GM21529 (cell line): ENCODE measurements around the gene LHB.
"Not testable (repeated sequence)": the region's sequence is repeated elsewhere in the genome, so short reads cannot be mapped to it uniquely, and the experiment has no call there.

Experiments used
- ATAC-seq: cut with Tn5 transposase; IDR thresholded peaks from one replicate; pipeline ENCODE4 v1.9.1; 2021; ENCODE audit not compliant: unreplicated experiment

The LHB gene

DNA sequence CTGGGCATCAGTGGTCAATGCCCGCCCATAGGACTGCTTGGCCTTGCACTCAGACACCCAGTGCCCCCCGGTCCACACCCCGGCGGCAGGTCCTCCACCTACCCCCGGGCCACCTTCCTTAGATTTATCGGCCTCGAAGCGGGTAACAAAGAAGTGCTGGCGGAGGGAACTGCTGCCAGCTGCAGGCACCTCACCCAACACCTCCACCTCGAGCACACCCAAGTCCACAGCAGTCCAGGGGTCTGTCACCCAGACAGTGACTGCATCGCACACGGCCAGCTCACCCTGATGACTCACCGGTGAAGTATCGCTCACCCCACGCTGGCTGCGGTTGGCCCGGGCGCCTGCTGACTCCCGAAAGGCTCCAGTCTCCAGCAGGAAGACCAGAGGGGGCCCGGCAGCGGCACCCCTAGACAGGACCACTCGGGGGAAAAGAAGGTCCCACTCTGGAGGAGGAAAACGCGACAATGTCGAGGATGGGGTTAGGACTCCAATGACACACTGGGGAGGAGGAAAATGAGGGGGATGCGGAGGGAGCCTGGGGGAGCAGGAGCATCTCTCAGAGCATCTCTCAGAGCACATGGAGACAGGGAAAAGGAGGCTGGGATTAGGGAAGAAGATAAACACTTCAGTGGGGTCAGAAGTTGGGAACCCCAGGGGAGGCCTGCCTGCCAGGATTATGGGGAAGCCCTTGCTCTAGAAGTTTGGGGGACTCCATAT is 21.8 kb upstream of the LHB start:
- ATAC-seq, result not testable (repeated sequence)

DNA sequence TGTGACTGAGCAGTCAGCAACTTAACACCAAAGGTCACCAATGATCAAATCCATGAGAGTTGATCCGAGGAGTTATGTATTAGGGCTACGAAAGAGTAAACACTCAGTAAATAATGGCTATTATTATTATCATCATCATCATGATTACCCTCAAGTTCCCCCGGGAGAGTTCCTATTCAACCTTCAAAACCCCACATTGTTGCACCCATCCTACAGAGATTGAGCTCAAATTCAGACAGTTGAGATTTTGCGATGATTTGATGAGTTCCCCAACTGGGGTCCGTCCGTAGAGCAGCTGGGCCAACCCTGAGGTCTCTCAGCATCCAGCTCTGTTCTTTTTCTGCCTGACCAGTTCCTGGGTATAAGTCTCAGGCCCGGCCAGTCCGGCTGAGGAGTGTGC is 21.2 kb upstream of the LHB start:
- ATAC-seq, result not testable (repeated sequence)

DNA sequence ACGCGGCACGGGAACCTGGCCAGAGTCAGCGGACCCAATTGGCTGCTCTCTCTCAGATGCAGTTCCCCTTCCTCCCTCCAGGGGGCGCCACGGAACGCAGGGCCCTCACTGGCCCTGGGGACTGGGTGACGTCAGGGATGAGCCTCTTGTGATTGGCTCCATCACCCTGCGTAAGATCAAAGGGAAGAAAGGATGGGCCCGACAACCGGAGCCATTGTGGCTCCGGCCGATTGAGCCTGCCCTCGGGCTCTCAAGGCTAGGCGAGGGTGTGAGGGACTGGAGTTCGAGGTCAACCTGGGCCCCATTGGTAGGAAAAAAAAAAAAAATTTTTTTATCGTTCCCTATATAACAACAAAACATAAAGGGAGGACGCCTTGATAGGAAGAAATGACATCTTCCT is 19.9 kb upstream of the LHB start, which contains the start of gene CGB1:
TSS of gene CGB1 (minus strand) at position 81 of the 400 bp plus-strand sequence. CDS start 184 bp downstream, outside the sequence.
- not testable (repeated sequence) for ATAC-seq

DNA sequence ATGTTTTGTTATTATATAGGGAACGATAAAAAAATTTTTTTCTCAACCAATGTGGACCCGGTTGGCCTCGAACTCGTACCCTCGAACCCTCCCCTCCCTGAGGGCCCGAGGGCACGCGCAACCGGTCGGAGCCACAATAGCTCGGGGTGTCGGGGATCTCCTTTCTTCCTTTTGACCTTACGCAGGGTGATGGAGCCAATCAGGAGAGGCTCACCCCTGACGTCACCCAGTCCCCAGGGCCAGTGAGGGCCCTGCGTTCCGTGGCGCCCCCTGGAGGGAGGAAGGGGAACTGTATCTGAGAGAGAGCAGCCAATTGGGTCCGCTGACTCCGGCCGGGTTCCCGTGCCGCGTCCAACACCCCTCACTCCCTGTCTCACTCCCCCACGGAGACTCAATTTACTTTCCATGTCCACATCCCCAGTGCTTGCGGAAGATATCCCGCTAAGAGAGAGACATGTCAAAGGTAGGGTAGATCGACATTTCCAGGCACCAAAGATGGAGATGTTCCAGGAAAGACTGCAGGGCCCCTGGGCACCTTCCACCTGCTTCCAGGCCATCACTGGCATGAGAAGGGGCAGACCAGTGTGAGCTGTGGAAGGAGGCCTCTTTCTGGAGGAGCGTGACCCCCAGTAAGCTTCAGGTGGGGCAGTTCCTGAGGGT is 14.9 kb upstream of the LHB start, which contains the start of gene CGB2:
TSS of gene CGB2 (plus strand) at position 249 of the 660 bp plus-strand sequence. CDS start at position 455, 206 bp downstream.
- ATAC-seq, result not testable (repeated sequence)

DNA sequence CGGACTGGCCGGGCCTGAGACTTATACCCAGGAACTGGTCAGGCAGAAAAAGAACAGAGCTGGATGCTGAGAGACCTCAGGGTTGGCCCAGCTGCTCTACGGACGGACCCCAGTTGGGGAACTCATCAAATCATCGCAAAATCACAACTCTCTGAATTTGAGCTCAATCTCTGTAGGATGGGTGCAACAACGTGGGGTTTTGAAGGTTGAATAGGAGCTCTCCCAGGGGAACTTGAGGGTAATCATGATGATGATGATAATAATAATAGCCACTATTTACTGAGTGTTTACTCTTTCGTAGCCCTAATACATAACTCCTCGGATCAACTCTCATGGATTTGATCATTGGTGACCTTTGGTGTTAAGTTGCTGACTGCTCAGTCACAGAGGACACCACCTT is 13.4 kb upstream of the LHB start:
- ATAC-seq, result not testable (repeated sequence)

DNA sequence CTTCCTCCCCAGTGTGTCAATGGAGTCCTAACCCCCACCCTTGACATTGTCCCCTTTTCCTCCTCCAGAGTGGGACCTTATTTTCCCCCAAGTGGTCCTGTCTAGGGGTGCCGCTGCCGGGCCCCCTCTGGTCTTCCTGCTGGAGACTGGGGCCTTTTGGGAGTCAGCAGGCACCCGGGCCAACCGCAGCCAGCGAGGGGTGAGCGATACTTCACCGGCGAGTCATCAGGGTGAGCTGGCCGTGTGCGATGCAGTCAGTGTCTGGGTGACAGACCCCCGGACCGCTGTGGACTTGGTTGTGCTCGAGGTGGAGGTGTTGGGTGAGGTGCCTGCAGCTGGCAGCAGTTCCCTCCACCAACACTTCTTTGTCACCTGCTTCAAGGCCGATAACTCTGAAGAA is 12.9 kb upstream of the LHB start:
- not testable (repeated sequence) for ATAC-seq

DNA sequence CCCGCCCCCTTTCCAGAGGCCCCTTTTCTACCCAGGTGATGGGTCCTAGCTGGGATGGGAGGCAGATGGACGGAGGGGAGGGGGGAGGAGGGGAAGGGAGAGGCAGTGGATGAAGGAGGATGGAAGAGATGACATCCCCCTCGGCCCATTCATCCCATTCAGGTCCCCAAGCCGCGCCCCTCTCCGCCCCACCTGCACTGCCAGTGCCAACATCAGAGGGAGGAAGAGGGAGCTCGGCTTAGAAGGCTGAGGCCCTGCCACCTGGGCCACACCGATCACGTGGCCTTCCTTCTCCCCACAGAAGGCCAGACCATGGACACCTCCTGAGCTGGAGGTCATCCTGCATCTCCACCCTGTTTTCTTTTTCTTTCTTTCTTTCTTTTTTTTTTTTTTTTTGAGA is 11.8 kb upstream of the LHB start:
- not testable (repeated sequence) for ATAC-seq

DNA sequence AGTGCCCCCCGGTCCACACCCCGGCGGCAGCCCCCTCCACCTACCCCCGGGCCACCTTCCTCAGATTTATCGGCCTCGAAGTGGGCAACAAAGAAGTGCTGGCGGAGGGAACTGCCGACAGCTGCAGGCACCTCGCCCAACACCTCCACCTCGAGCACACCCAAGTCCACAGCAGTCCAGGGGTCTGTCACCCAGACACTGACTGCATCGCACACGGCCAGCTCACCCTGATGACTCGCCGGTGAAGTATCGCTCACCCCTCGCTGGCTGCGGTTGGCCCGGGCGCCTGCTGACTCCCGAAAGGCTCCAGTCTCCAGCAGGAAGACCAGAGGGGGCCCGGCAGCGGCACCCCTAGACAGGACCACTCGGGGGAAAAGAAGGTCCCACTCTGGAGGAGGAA is 8.7 kb upstream of the LHB start:
- not testable (repeated sequence) for ATAC-seq

DNA sequence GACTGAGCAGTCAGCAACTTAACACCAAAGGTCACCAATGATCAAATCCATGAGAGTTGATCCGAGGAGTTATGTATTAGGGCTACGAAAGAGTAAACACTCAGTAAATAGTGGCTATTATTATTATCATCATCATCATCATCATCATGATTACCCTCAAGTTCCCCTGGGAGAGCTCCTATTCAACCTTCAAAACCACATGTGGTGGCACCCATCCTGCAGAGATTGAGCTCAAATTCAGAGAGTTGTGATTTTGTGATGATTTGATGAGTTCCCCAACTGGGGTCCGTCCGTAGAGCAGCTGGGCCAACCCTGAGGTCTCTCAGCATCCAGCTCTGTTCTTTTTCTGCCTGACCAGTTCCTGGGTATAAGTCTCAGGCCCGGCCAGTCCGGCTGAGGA is 8.2 kb upstream of the LHB start:
- not testable (repeated sequence) for ATAC-seq

DNA sequence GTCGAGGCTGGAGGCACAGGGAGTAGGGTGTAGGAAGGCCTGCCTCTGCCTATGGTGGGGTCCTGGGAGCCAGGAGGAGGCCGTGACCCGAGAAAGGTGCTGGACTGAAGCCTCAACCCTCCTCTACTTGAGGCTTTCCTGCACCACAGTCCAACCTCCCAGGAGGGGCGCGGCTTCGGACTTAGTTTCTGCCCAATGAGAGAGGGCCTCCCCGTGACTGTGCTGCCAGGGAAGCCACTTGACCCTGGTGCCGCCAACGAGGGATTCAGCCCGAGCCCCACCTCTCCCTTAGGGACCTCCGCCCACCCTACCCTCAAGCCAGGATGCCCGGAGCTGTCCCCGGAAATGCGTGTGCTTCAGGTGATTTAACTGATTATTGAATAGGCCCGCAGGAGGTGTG is 7.3 kb upstream of the LHB start, which contains the start of gene CGB3:
TSS of gene CGB3 (minus strand) at position 101 of the 400 bp plus-strand sequence. CDS start 362 bp downstream, outside the sequence.
- ATAC-seq, result not testable (repeated sequence)

DNA sequence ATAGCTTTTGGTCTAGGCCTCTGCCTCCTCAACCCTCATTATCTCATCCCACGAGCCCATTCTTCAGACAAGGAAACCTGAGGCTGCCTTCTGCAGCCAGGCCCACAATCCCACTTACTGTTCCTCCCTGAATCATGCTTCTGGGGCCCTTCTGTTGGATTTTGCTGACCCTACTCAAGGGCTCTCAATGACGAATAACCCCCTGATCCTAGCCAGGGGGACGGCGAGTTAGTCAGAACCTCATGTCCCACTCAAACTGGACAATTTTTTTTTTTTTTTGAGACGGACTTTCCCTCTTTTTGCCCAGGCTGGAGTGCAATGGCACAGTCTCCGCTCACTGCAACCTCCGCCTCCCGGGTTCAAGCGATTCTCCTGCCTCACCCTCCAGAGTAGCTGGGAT is 5.2 kb upstream of the LHB start:
- ATAC-seq, result no peak

DNA sequence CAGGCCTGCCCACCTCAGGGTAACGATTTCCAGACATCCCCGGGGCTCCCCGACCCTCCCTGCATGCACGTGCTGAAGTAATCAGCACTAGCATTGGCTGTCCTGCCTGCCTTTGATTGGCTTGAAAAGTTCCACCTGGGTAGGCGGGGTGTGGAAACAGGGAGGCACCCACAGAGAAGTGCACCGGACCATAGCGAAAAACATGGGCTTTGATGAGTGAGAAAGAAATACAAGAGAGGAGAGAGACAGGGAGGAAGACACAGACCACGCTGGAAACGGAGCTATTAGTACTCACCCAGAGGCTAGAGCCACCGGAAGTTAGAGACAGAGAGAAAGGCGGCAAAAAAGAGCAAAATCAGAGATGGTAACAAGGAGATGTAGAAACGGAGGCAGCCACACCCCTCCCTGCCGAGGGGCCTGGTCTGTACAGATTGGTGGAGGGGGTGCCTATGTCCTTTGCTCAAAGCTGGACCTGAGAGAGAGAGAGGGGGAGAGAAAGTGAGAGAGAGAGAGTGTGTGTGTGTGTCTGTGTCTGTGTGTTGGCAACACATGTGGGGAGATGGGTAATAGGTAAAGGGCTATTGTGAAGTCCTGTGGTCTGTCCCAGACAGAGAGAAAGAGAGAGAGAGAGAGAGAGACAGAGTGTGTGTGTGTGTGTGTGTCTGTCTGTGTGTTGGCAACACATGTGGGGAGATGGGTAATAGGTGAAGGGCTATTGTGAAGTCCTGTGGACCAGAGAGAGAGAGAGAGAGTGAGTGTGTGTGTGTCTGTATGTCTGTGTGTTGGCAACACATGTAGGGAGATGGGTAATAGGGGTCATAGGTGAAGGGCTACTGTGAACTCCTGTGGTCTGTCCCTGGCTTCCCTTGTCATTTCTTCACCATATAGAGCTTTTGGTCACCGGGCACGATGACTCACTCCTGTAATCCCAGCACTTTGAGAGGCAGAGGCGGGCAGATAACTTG is 4.3 kb upstream of the LHB start:
- ATAC-seq, result no peak

DNA sequence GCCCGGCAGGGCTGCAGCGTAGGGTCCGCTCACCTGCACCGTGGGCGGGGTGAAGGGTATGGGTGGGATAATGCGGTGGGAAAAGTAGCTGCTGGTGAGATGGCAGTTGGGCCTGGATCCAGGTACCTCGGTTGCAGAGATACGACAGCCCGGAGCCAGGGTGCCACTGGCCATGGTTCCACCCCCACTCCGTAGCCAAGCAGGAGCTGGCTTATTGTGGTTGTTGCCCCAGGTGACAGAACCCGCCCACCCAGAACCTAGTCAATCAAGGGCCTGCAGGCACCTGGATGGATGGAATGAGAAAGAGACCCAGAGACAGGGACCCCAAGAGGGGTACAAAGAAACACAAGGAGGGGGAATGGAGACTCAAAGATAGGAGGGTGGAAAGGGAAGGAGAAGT is 3.5 kb upstream of the LHB start:
- no peak for ATAC-seq

DNA sequence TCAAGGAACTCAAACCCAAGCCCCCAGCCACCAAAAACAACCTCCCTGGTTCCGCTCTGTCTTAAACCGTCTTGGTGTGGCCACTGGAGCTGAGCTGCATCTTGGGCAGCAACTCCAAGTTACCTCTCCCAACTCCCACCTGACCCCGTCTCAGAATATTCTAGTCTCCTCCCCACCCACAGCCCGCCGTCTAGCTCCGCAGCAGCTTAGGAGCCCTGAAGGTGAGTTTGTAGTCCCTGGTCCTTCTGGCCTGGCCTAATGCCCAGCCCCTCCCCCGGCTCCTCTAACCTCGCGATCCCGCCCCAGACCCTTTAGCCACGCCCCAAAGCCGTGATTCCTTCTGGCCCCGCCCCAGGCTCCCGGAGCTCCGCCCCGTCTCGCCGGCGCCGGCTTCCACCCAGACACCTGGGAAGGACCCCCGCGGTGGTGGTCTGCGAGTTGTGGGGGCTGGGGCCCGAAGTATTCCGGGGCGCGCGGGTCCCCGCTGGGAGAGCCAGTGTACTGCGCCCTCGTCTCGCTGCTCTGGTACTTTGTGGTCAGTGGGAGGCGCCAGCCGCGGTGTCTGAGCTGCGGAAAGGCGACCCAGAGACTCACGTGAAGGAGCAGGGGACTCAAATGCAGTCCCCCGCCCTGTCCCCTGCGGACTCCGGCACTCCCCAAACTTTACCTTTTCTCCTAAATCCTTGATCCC is 2.5 kb upstream of the LHB start:
- no peak for ATAC-seq

DNA sequence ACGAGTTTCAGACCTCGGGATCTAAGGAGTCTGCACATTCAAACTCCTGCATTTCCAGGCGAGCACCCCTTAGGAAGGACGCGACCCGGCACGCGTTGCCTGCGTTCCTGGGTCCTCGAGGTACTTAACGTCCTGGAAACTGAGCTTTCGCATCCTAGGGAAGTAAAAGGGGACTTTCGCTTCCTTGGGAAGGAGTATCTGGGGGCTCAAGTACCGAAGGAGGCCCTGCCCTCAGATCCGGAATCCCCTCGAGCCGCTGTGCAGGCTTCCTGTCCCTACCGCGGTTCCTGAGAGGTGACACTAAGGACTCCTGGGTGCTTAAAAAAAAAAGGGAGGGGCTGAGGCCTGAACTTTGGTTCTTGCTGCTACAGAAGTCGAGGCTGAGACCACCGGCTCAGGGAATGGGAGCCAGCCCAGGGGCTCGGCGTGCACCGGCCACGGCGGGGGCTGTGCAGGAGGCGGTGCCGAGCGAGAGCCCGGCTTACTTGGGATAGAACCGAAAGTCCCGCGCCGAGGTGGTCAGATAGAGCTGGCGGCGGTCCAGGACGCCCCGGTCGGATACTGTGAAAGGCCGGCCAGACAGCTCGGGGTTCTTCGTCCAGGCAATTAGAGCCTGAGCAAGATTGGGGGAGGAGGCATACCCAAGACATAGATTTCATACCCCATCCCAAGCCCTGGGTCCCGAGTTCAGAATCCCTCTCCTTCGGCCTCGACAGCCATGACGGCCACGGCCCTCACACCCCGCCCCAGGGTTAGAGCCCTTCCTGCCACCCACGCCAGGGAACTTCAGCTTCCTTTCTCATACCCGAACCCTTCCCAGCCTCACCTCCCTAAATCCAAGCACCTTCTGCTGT is 1.7 kb upstream of the LHB start:
- ATAC-seq, result not testable (repeated sequence)

DNA sequence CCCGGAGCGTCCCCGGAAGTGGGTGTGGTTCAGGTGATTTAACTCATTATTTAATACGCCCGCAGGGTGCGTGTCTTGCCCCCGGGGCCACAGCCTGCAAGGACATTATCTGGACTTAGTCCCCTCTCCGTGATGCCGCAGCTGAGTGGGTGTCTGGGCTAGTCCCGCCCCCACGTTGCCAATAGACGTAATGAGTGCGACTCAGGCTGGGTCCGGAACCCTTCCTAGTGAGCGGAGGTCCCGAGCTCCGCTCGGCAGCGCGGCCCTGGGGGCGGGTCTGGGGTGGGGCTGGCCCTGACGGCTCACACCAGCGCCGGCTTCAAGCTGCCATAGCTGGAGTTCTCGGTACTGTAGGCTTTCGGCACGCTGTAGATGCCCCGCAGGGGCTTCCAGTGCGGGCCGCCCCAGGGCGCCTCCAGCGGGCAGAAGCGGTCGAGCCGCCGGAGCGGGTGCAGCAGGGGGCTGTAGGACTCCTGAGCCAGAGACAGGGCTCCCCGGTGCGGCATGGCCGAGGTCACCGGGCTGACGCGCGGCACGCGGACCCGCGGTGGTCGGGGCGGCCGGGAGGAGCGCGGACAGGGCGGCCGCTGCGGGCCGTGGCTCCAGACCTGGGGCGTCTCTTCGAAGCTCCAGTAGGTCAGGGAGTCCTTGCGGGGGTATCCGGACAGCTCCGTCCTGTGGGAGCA is 918 bp upstream of the LHB start:
- ATAC-seq, result no peak

DNA sequence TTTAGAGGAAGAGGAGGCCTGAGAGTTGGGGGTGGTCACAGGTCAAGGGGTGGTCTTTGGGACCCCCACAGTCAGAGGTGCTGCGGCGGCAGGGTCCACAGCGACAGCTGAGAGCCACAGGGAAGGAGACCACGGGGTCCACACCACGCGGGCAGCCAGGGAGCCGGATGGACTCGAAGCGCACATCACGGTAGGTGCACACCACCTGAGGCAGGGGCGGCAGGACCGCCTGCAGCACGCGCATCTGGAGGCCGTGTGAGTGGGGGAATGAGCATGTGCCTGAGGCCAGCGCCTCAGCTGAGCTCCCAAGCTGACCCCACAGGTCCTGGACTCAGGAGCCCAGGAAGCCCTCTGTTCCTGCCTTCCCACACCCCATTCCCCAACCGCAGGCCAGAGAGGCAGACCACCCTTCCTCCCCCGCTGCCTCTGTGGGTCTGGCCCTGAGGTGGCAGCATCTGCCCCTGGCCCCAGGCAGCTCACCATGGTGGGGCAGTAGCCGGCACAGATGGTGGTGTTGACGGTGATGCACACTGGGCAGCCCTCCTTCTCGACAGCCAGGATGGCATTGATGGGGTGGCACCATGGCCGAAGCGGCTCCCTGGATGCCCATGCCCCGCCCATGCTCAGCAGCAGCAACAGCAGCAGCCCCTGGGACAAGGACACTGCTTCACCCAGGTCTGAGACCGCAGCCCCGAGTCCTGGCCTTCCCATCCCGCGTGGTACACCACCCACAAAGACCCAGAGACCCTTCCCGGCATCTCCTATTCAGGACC is 638 bp downstream of the LHB start:
- no peak for ATAC-seq

DNA sequence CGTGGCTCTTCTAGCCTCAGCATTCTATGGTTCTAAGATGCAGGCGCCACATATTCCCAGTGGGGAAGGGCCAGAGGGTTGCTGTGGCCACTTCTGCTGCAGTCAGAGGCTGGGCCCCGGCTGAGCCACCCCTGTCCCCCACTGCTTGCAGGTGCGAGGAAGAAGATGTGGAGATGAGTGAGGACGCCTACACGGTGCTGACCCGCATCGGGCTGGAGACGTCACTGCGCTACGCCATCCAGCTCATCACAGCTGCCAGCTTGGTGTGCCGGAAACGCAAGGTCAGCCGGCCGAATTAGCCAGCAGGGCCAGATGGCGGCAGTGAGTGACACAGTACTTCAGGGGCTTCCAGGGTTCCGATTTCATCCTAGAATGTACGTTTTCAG is 2.0 kb downstream of the LHB start:
- ATAC-seq, result no peak
